Measurements from ENCODE around the gene ANXA11.

ANXA11 gene

DNA sequence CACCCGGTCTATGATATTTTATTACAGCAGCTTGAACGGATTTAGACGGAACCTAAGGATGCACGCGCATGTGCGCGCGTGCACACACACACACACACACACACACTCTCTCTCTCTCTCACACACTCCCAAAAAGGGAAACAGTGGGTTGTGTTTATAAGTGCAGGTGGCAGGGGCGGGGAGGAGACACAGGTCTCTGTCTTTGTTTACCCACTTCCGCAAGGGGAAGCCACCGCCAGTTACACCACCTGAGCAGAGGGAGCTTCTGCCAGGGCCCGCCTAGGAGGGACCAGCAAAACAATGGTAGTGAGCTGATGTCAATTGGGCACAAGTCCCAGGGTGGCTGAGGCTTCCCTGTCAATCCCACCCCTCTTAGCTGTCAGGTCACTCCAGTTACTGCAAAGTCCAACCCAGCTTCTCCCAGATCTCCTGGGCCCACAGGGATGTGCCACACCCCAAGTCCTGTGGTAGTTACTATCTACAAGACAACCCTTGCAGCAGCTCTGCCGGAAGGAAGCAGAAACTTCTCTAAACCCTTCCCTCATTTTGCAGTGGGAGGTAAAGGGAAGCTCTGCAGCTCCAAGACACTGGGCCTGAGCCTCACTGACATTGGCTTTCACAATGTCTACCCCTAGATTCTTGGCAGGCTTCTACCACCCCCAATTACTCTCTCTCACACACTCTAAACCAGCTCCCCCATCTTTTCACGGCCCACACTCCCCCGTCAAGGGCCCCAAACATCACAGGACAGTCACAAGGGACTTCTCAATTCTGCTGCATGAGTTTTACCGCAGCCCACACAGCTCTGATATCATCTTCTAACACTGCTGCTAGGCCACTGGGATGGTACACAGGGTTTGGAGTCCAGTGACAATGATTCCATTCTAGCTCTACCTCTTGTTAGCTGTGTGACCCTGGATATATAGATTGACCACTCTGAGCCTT is 17.6 kb downstream of the ANXA11 start:
- peak; percentile 81 for DNase-seq (ENCODE audit: low read depth)

DNA sequence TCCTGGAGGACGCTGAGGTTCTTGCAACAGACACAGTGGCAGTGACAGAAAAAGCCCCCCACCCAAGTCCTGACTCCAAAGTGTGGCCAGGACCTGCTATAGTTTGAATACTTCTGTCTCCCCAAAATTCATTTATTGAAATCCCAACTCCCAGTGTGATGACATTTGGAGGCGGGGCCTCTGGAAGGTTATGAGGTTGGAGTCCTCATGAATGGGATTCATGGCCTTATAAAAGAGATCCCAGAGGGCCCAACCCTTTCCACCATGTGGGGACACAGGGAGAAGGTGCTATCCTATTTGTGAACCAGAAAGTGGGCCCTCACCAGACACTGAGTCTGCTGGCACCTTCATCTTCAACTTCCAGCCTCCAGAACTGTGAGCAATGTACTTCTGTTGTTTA is 18.3 kb downstream of the ANXA11 start:
- no peak for DNase-seq (ENCODE audit: low read depth)

DNA sequence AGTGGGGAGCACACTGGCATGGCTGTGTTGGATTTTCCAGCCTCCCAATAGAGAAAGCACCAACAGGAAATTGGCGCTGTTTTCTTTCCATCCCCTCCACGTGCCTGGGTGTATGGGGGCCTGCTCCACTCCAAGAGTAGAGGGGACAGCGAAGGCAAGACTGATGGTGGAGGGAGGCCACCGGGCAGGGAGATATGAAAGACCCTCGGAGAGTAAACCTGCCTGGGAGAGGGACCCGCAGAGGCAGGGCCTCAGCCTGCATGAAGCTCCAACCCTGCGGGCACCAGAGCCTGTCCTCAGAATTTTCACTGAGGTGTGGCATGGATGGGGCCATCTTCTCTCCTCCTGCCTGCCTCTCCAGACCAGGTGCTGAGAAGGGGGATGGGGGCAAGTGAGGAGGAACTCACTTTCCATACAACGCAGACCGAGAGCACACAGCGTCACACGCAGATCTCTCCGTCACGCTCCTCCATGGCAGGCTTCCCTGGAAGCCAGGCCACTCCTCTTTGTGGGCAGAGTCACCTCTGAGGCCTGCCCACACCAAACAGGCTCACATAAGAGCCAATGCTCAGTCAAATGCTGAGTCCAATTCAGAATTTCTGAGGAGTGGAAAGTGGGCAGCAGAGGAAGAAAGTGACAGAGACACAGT is 18.8 kb downstream of the ANXA11 start:
- DNase-seq (ENCODE audit: low read depth) = no peak

DNA sequence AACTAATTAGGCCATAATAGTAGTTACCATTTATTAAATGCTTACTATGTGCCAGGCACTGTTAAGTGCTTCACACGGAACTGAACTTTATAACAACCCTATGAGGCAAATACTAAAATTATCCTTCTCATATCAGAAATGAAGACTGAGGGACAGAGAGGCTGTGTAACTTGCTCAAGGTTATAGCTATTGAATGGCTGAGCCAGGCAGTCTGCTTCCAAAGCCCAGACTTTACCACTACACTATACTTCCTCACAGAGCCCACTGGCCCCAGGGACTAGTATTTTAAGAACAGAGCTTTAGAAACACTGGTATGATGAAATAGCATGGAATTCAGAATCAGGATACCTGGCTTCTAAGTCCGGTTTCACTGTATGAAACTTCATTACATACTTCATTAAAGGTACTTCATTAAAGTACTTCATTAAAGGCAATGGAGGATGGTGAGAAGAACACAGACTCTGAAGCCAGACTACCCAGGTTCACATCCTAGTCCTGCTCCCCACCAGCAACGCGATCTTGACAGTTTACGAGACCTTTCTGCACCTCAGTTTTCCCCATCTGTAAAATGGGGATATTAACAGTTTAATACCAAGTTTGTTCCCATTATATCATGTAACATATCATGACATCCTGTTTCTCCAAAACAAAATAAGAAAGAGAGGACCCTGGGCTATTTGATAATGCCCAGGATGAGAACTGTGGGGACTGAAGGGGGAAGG is 19.6 kb downstream of the ANXA11 start:
- no peak for DNase-seq (ENCODE audit: low read depth)

DNA sequence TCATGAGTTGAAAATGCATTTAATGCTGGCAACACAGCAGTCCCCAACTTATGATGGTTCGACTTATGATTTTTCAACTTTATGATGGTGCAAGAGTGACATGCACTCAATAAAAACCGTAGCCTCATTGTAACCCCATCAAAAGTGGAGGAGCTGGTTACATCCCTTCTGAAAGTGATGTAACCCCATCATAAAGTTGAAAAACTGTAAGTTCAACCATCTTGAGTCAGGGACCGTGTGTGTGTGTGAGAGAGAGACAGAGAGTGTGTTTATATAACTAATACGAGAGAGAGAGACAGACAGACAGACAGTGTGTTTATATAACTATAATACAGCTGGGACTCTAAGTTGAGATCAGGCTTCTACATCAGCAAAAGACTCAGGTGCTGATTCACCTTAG is 21.0 kb downstream of the ANXA11 start:
- no peak for DNase-seq (ENCODE audit: low read depth)

DNA sequence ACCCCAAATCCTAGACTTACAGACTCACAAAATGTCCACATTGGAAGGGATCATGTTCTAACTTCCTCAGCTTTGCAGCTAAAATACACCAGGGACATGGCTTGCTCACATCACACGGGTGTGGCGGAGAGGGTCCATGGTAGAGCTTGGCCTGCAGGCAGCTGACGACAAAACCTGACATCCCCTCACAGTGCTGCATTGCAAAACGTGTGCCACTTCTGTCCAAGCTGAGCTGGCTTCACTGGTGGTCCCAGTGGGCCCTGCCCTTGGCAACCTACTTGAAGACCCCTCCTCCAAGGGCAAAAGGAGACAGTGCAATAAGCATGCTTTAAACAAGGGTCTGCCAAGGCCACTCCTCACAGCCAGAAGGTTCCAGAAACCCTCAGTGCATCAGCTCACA is 21.9 kb downstream of the ANXA11 start:
- DNase-seq (ENCODE audit: low read depth) = no peak

DNA sequence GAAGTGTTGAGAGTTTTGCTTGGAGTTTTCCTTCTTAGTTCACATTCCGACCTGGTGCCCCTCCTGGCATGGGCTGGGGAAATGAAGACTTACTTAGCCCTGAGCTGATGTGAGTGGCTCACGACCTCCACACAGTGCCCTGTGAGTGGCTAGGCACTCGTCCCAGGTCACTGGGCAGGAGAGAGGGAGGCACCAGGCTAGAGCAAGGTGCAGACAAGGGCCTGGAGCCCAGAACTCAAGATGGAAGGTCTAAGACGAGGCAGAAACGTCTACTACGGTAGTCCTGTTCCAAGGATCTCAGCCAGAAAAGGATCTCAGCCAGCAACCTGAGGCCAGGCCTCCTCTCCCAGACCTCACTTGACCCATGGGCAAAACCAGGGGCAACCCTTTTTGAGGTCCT is 22.4 kb downstream of the ANXA11 start:
- DNase-seq (ENCODE audit: low read depth) = no peak

DNA sequence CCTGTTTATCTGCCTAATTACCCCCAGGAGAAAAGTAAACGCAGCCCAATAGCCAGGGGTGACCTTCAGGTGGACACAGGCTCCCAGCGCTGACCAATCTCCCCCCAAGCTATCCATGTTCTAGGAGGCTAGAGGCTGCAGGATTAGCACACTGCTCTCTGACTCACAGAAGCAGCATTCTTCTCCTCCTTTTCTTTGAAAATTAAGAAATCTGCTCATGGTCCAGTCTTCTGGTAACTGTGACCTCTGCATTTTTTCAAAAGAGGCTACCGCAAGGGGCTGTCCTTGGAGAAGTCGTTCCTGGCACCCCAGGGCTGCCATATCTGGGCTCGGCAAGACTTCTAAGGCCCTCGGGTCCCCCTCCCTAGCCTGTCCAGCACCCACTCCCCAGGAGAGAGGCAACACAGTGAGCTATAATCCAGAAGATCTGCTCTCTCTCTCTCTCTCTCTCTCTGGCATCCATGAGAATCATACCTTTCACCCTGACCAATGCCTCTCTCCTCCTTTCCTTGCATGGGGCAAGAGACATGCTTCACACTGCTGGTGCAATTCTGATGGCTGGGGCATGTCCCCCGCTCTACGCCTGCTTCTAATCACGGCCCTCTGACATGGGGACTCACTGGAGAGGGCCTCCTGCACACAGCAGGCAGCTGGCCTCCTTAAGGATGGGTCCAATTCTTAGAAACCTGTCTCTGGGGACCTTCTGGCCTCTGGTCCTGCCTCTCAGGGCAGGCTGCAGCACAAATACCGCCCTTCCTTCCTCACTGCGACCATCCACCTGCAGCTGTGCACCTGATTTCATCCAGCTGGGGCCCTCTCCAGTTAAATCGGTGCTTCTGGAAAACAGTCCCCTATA is 27.3 kb downstream of the ANXA11 start:
- DNase-seq (ENCODE audit: low read depth) = no peak

DNA sequence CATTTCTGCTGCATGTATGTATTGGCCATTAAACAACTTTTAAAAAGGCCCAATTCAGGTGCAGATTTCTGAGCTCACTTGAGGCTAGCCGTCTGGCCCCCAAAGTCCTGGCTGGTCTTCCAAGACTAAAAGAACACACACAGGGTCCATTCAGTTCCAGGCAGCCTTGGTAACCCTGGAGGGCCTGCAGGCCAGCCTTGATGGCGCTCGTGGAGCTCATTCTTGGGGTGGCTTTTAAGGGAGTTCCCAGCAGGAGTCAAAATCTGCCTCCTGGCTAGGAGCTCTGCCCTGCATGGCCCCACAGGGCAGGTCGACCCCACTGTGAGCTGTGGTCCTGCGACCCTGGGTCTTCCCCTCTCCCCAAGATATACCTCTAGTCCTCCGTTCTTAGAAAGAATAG is 28.8 kb downstream of the ANXA11 start:
- no peak for DNase-seq (ENCODE audit: low read depth)

DNA sequence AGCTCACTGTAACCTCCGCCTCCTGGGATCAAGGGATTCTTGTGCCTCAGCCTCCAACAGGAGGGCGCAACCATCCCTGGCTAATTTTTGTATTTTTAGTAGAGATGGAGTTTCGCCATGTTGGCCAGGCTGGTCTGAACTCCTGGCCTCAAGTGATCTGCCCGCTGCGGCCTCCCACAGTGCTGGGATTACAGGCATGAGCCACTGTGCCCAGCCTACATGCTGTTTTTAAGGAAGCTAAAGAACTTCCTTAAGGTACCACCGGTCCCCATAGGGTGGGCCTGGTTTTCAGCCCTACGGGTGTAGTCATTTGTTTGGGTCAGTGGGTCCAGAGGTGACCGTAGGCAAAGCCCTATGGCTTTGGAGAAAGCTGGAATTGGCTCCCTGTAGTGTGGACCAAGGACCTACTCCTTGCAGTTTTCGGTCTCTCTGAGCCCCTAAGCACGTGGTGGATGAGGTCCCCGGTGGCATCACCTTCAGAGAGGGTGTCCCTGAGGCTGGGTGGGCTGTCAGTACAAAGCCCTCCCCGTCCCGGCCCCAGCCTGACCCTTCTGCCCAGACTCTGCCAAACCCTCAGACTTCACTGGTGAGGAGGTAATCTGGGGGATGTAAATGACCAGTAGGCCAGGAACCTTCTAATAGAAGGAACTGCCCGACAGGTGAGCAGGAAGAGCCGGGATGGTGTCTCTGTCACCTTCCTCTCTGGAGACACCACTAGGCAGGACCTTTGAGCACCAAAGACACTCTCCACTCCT is 30.5 kb downstream of the ANXA11 start:
- DNase-seq (ENCODE audit: low read depth) = no peak

DNA sequence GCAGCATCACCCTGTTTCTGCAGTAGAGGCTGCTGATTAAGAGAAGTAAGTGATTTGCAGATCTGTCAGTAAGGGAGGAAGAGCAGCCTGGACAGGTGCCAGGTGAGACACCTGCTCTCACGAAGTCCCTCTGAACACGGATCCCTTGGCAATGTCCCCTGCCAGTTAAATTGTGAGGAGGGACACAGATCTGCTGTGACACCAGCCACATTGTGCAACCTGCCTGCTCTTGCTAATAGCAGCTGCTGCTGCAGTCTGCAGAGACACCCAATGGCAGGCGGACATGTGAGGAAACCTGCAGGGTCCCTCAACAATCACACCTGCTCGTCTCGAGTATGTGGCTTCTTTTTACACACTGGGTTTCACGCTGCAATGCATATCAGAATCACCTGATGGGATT is 31.9 kb downstream of the ANXA11 start:
- DNase-seq (ENCODE audit: low read depth) = no peak

DNA sequence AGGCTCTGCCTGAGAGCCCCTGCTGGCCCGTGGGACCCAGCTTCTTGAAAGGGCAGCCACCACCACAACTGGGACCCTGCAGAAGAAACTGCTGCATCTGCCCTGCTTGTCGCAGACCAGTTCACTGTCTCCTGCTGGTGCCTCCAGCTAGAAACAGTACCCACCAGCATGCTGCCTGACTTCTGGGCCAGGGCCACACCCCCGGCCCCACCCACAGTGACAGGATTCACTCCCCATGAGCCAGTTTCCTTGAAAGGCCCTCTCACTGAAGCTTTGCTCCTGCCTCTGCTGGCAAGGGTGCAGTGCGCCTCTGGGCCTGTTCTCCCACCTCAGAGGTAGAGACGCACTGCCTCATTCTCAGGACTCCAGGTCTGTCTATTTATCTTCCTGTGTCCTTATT is 32.4 kb downstream of the ANXA11 start:
- no peak for DNase-seq (ENCODE audit: low read depth)

DNA sequence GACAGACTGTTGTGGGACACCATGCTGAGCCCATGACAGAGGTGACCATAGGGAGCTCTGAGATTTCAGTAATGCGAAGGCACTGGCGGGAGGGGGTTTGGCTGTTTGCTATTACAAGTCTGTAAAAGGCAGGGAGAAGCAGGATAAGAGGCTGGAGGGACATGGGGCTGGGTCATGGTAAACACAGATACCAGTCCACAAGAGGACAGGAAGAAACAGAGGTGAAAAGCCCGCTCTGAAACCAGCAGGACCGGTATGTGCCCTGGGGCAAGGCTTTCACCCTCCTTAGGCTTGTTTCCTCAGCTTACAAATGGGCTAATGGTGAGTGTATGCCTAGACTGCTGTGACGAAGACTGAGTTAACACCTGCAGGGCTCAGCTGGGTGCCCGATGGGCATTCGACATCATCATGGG is 34.1 kb downstream of the ANXA11 start:
- DNase-seq (ENCODE audit: low read depth) = no peak

DNA sequence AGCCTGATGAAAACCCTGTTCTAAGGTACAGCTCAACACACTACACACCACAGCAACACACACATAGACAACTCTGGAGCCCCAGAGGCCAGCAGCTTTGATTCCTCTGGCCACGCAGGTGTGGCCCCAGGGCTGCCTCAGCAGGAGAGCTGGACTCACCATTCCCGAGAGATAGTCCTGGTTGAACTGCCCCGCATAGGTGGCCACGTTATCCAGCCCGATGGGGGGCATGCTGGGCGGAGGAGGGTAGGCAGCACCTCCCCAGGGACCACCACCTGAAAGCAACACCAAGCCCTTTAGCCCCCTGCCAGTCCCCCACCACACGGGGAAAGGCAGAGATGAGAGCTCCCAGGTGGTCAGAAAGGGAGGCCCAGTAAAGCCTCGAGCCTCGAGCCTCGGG is 34.7 kb downstream of the ANXA11 start:
- no peak for DNase-seq (ENCODE audit: low read depth)

DNA sequence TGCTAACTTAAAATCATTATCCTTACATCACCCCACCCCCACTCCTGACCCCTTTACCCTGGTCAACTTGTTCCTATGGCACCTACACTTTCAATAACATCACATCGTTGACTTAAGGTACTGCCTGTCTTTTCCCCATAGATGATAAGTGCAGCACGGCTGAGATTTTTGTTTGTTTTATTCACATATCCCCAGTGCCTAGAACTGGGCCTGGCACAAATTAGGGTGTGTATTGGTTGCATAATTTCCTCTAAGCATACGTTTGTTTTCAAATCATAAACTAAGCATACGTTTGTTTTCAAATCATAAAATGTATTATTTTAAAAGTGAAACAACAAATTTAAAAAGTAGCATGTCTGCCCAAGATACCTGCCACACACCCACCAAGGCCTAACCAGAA is 35.3 kb downstream of the ANXA11 start:
- no peak for DNase-seq (ENCODE audit: low read depth)

DNA sequence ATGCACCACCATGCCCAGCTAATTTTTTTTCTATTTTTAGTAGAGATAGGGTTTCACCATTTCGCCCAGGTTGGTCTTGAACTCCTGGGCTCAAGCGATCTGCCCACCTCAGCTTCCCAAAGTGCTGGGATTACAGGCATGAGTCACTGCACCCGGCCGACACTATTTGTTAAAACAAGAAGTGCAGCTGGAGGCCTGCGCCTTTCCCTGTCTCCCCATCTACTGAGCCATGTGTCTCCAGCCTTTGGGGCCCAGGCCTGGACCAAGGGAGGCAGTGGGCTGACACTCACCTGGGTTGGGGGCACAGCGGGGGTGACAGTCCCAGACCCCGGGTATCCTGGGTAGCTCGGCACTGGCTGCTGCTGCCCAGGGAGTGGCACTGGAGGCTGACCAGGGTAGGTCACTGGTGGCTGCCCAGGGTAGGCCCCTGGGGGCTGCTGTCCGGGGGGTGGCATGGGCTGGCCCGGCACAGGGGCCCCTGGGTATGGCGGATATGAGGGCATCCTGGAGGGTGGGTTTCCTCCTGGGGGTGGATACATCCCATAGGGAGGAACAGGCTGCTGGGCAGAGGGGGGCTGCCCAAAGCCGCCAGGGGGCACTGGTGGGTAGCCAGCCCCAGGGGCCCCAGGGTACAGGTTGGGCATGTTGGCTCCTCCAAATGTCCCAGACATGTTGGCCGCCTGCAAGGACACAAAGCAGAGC is 36.5 kb downstream of the ANXA11 start:
- no peak for DNase-seq (ENCODE audit: low read depth)

DNA sequence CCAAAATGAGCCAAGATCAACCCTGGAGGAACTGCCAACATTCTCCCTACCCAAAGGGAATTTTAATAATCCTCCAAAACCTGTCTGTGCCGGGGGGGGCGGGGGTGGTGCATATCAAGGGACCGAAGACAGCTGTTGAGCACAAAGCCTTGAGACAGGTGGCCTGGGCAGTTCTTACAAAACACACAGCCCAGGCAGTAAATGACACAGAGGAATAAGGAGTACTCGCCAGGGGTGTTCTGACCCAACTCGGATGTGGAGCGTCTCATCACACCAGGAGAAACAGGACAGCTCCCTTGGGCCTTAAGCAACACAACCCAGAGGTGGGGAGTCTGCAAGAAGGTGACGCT is 37.2 kb downstream of the ANXA11 start:
- DNase-seq (ENCODE audit: low read depth) = no peak

DNA sequence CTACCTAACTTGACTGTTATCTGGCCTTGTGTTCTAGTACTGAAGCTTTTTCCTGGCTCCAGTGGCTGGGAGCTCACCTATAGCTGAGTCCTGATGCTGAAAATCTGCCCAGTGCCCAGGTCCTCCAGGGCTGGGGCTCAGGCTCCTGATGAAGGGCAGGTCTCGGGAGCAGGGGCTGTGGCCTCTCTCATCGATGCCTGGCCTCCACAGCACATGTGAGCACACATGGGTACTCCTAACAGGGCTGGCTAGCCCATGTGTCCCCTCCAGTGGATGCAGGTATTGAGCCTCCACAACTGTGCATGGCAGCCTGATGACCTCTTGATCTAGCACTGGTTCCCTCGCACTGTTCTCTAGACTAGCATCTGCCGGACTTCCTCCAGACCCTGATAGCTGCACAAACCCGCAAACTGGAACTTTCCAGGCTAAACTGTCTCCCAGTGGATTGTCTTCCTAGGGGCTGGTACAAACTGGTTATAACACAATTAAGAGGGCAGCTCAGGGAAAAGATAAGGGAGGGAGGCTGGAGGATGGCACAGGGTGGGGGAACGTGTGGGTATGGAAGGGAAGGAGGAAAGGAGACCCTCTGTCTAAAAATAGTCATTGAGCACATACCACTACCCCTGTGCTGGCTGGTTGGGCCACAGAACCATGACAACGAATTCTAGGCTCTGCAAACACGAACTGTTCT is 37.7 kb downstream of the ANXA11 start:
- no peak for DNase-seq (ENCODE audit: low read depth)

DNA sequence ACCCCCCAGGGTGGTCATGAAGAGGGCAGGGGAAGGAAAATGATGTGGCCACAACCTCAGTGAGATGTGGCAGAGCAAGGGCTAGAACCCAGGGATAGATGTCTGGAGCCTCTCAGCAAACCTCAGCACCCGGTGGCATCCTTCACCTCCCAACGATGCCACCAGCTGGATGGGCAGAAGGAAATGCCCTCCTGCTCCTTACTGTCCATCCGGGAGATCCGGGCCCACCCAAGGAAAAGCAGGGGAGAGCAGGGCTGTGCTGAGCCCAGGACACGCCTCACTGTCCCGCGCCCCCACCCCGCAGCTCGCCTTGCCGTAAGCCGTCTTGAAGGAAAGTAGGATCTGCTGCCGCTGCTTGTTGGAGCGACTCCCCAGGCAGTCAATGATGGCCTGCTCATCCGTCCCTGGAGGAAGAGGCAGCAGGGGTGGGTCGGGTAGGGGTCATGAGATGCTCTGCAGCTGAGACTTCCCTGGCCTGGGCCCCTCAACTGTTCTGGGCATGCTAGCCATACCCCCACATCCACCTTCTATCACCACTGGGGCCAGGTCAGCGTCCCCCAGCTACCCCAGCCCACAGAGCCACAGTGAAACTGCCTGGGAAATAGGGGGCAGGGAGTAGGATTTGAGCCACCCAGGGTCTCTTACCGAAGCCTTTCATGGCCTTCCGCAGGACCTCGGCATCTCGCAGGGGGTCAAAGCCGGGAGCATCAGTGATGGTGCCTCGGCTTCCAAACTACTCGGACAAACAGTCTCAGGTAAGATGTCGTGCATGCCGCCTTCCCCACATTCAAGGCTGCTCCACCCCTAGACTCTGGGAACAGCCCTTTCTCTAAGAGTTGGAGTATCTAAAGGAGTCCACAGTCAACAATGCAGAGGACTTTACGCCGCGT is 38.5 kb downstream of the ANXA11 start:
- no peak for DNase-seq (ENCODE audit: low read depth)

Measured in T follicular helper cell (primary cell).